ENCODE data around the gene LRFN4.

Gene LRFN4

GRCh38 chr11:66858186-66858938 is 1.5 kb downstream of the LRFN4 start:
- DNase-seq: no peak

GRCh38 chr11:66858939-66859685 is 2.2 kb downstream of the LRFN4 start:
- no peak for DNase-seq

- no peak for DNase-seq
Observed at GRCh38 chr11:66859686-66860448, 3.0 kb downstream of the LRFN4 start.

GRCh38 chr11:66860449-66860831 is 3.6 kb downstream of the LRFN4 start:
- no peak for DNase-seq

GRCh38 chr11:66861038-66861773 is 4.3 kb downstream of the LRFN4 start:
- no peak for DNase-seq

GRCh38 chr11:66861774-66862558 is 5.1 kb downstream of the LRFN4 start:
- DNase-seq: no peak

- DNase-seq: no peak
Observed at GRCh38 chr11:66862559-66863037, 5.7 kb downstream of the LRFN4 start.

GRCh38 chr11:66863428-66864125 is 6.7 kb downstream of the LRFN4 start:
- no peak for DNase-seq

- DNase-seq: no peak
Observed at GRCh38 chr11:66864172-66864901, 7.5 kb downstream of the LRFN4 start.

GRCh38 chr11:66864924-66865697 is 8.2 kb downstream of the LRFN4 start:
- no peak for DNase-seq

GRCh38 chr11:66866007-66866406 is 9.1 kb downstream of the LRFN4 start:
- no peak for DNase-seq

GRCh38 chr11:66866511-66866986 is 9.7 kb downstream of the LRFN4 start:
- no peak for DNase-seq

GRCh38 chr11:66867425-66868040 is 10.7 kb downstream of the LRFN4 start:
- no peak for DNase-seq

- no peak for DNase-seq
Observed at GRCh38 chr11:66868082-66868725, 11.3 kb downstream of the LRFN4 start.

- DNase-seq: peak; percentile 35 to 72 (median 54)
Observed at GRCh38 chr11:66868726-66869566, 12.1 kb downstream of the LRFN4 start.

- no peak for DNase-seq
Observed at GRCh38 chr11:66869567-66869870, 12.7 kb downstream of the LRFN4 start.

- no peak for DNase-seq
Observed at GRCh38 chr11:66870131-66870530, 13.3 kb downstream of the LRFN4 start.

Measured in suppressor macrophage (primary cell).